ENCODE measurements around the gene RCVRN. TPM values are rescaled to one million over a fixed set of nuclear protein-coding genes. Genes with fewer than 3 reads are reported as not detected.

The RCVRN gene
- total and polyA plus RNA-seq, 10 donors = 0.03 to 1.4 (median 0.31) TPM

DNA sequence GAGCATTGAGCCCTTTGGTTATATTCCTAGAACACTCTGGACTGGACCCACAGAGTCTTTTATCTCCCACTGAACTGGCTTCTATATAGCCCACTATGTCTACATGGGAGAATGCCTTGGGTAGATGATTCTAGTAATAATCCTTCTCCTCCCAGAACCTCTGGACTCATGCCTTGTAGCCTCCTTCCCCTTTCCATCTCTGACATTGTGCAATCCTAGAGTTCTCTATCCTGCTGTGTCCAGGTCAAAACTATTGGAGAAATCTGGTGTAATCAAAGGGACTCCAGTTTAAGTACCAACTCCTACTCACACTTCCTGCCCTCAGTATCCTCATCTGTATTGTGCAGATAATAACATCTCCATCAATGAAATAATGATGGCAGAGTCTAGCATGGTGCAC, 9.1 kb downstream of the RCVRN start:
- no peak overlapping the region for H3K27ac ChIP-seq
- intact Hi-C loops (cut with DNase I; ENCODE audit: low total_unique reads) = no loop called here
- DNase-seq = no peak
- no peaks in the 10 kb centered on the region for H3K9me3 ChIP-seq
- H3K4me3 ChIP-seq = no peak overlapping the region
- peaks cover 0 to 12% (median 3%) of the 10 kb centered on the region in 6 donors for H3K4me1 ChIP-seq
- TF ChIP-seq, protein P1, sequence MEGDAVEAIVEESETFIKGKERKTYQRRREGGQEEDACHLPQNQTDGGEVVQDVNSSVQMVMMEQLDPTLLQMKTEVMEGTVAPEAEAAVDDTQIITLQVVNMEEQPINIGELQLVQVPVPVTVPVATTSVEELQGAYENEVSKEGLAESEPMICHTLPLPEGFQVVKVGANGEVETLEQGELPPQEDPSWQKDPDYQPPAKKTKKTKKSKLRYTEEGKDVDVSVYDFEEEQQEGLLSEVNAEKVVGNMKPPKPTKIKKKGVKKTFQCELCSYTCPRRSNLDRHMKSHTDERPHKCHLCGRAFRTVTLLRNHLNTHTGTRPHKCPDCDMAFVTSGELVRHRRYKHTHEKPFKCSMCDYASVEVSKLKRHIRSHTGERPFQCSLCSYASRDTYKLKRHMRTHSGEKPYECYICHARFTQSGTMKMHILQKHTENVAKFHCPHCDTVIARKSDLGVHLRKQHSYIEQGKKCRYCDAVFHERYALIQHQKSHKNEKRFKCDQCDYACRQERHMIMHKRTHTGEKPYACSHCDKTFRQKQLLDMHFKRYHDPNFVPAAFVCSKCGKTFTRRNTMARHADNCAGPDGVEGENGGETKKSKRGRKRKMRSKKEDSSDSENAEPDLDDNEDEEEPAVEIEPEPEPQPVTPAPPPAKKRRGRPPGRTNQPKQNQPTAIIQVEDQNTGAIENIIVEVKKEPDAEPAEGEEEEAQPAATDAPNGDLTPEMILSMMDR (IDR thresholded peaks at IDR 0.05 in 8 of 11, conservative IDR thresholded peaks at IDR 0.05 in 3 of 11) = no peak
- TF ChIP-seq POLR2AphosphoS5 (IDR thresholded peaks at IDR 0.05) (no peak), POLR2A (IDR thresholded peaks at IDR 0.05) (no peak)
- H3K36me3 ChIP-seq = no peaks in the 10 kb centered on the region
- H3K27me3 ChIP-seq (replicated peaks in 1 of 7) = peaks cover 0 to 40% (median 0%) of the 10 kb centered on the region in 7 donors

DNA sequence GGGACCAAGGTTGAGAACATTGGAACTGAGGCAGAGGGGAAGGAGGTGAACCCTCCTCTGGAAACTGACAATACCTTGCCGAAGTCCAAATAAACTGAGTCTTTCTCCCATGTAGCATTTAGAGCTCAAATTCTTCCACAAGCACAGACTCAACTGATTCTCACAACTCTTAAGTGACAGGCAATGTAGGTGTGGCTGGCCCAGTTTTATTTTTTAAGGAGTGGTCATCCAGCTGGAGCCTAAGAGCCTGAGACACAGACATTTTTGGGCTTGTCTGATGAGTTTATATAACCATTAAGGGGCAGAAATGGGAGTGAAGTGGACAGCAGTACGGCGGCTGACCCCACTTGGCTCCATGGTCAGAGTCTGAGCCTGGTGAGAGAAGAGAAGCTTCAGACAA, 10.8 kb downstream of the RCVRN start:
- Histone ChIP-seq H3K4me3 (no peak overlapping the region), H3K9me3 (no peaks in the 10 kb centered on the region), H3K27me3 (replicated peaks in 1 of 7) (peaks cover 0 to 30% (median 0%) of the 10 kb centered on the region in 7 donors), H3K36me3 (no peaks in the 10 kb centered on the region), H3K4me1 (peaks cover 0 to under 1% (median 0%) of the 10 kb centered on the region in 6 donors), H3K27ac (no peak overlapping the region)
- intact Hi-C loops (cut with DNase I; ENCODE audit: low total_unique reads) = no loop called here
- TF ChIP-seq, protein P1 (IDR thresholded peaks at IDR 0.05 in 8 of 11, conservative IDR thresholded peaks at IDR 0.05 in 3 of 11) = no peak
- TF ChIP-seq POLR2AphosphoS5 (IDR thresholded peaks at IDR 0.05) = no peak
- TF ChIP-seq POLR2A (IDR thresholded peaks at IDR 0.05) = no peak
- DNase-seq = no peak
- WGBS, 5 donors = 80 to 98% (median 94%) methylated on average over 3 of the region's 3 CpGs

DNA sequence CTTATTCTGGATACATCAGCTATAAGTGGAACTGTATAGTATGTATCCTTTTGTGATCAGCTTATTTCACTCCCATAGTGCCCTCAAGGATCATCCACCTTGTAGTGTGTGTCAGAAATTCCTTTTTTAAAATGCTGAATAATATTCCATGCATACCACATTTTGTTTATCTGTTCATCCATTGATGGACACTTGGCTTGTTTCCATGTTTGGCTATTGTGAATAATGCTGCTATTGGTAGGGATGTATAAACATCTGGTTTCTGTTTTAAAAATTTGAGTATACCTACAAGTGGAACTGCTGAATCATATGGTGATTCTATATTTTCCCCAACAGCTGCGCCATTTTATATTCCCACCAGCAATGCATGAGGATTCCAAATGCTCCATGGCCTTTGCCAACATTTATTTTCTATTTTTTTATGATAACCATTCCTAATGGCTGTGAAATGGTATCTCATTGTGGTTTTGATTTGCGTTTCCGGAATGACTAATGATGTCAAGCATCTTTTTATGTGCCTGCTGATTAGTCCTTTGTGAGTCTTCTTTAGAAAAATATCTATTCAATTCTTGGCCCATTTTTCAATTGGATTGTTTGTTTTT, 11.6 kb downstream of the RCVRN start:
- Histone ChIP-seq H3K27me3 (replicated peaks in 1 of 7) (peaks cover 0 to 25% (median 0%) of the 10 kb centered on the region in 7 donors), H3K9me3 (no peaks in the 10 kb centered on the region), H3K4me3 (no peak overlapping the region), H3K27ac (no peak overlapping the region), H3K4me1 (no peaks in the 10 kb centered on the region), H3K36me3 (no peaks in the 10 kb centered on the region)
- no peak for TF ChIP-seq POLR2AphosphoS5 (IDR thresholded peaks at IDR 0.05)
- TF ChIP-seq, protein P1 (IDR thresholded peaks at IDR 0.05 in 8 of 11, conservative IDR thresholded peaks at IDR 0.05 in 3 of 11) = no peak
- no peak for TF ChIP-seq POLR2A (IDR thresholded peaks at IDR 0.05)
- 53 to 89% (median 81%) methylated on average over 3 of the region's 3 CpGs for WGBS, 5 donors
- DNase-seq = no peak
- intact Hi-C loops (cut with DNase I; ENCODE audit: low total_unique reads) = no loop called here

DNA sequence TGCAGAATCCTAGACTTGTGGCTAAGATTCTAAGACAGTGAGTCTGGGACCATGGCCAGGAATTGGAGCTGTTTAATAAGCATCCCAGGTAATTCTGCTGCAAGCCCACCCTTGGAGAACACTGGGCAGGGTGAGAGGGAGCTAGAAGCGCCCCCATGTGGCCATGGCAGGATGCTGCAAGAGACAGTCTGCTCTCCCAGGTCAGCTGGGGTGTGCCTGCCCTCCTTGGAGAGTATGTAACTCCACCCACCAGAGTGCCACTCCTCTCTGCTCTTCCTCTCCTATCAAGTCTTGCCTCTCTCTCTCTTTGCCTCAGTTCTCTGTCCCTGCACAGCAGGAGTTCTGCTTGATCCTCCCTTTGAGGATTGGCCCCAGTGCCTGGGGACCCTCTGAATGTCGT, 14.9 kb downstream of the RCVRN start:
- no peaks in the 10 kb centered on the region for H3K36me3 ChIP-seq
- TF ChIP-seq POLR2A (IDR thresholded peaks at IDR 0.05) = no peak
- TF ChIP-seq, protein P1 (IDR thresholded peaks at IDR 0.05 in 8 of 11, conservative IDR thresholded peaks at IDR 0.05 in 3 of 11) = peak in 4 of 11 experiments; percentile 24 to 45 (median 34)
- no peak overlapping the region for H3K27ac ChIP-seq
- peaks cover 0 to 10% (median 0%) of the 10 kb centered on the region in 7 donors for H3K27me3 ChIP-seq (replicated peaks in 1 of 7)
- H3K4me1 ChIP-seq = no peaks in the 10 kb centered on the region
- intact Hi-C loops (cut with DNase I; ENCODE audit: low total_unique reads) = no loop called here
- no peak for DNase-seq
- peaks cover 0 to 4% (median under 1%) of the 10 kb centered on the region in 8 donors for H3K9me3 ChIP-seq
- WGBS, 5 donors = 6 to 35% (median 31%) methylated on average over 2 of the region's 2 CpGs
- no peak overlapping the region for H3K4me3 ChIP-seq

Data from spleen (tissue), 11 donors.